ENCODE measurements around the gene THBS3. TPM values are rescaled to one million over a fixed set of nuclear protein-coding genes. Genes with fewer than 3 reads are reported as not detected.

THBS3 gene
- total and polyA plus RNA-seq, 2 of the 13 experiments (the other 11 are each of a cell fraction or from before 2014, with no cell fraction given): 0.86 to 3.6 TPM

DNA sequence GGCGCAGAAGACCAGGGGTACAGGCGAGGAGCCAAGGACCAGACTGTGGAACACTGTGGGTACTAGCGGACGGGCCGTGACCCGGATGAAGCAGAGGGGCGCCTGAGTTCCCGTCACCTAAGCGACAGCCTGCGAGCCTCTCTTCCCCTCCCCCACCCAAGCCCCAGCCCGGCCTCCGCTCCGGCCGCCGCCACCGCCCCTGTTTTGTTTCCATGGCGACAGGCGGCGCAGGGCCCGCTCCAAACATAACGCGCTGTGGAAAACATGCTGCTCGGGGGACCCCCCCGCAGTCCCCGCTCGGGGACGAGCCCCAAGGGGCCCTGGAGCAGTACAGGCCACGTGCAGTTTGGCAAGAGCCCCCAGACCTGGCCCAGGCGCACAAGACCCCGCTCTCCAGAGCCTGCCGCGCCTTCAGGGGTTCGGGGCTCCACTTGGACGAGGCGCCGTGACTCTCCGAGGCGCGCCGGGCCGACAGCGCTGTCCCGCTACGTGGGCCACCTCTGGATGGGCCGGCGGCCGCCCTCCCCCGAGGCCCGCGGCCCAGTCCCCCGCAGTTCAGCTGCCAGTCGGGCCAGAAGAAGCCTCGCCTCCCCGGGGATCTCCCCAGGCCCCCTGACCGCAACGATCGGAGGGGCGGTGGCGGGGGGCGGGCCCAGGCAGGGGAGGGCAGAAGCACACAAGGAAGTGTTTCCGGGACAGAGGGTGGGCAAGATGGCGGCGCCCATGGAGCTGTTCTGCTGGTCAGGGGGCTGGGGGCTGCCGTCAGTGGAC is 1.0 kb upstream of the THBS3 start, which contains the start of gene MTX1 (continued):
- TF ChIP-seq, protein P1, sequence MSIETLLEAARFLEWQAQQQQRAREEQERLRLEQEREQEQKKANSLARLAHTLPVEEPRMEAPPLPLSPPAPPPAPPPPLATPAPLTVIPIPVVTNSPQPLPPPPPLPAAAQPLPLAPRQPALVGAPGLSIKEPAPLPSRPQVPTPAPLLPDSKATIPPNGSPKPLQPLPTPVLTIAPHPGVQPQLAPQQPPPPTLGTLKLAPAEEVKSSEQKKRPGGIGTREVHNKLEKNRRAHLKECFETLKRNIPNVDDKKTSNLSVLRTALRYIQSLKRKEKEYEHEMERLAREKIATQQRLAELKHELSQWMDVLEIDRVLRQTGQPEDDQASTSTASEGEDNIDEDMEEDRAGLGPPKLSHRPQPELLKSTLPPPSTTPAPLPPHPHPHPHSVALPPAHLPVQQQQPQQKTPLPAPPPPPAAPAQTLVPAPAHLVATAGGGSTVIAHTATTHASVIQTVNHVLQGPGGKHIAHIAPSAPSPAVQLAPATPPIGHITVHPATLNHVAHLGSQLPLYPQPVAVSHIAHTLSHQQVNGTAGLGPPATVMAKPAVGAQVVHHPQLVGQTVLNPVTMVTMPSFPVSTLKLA (IDR thresholded peaks at IDR 0.05): 0 out of 2 replicates have a peak, but pooled peaks have one; percentile 16
- TF ChIP-seq, protein P2, sequence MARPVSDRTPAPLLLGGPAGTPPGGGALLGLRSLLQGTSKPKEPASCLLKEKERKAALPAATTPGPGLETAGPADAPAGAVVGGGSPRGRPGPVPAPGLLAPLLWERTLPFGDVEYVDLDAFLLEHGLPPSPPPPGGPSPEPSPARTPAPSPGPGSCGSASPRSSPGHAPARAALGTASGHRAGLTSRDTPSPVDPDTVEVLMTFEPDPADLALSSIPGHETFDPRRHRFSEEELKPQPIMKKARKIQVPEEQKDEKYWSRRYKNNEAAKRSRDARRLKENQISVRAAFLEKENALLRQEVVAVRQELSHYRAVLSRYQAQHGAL (CRISPR knock-in tag; IDR thresholded peaks at IDR 0.05; ENCODE audit: not compliant biosample characterization): no peak
- no peak for TF ChIP-seq RFX5 (IDR thresholded peaks at IDR 0.05; ENCODE audit: low read depth, low read length)
- TF ChIP-seq POLR2G (IDR thresholded peaks at IDR 0.05; ENCODE audit: low read depth, low read length): peak; percentile 72
- no peak for TF ChIP-seq FOXO1 (CRISPR knock-in tag; IDR thresholded peaks at IDR 0.05)
- TF ChIP-seq, protein P3, sequence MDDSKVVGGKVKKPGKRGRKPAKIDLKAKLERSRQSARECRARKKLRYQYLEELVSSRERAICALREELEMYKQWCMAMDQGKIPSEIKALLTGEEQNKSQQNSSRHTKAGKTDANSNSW (CRISPR knock-in tag; IDR thresholded peaks at IDR 0.05; ENCODE audit: borderline replicate concordance): peak; percentile 56; the same call in 1 of the 2 replicates
- TF ChIP-seq AKAP8 (CRISPR knock-in tag; IDR thresholded peaks at IDR 0.05): peak; percentile 63; the same call in 1 of the 2 replicates
- TF ChIP-seq ZNF496 (CRISPR knock-in tag; IDR thresholded peaks at IDR 0.05; ENCODE audit: insufficient replicate concordance): no peak
- no peak for TF ChIP-seq MAFF (IDR thresholded peaks at IDR 0.05; ENCODE audit: low read depth, low read length)
- TF ChIP-seq, protein P4, sequence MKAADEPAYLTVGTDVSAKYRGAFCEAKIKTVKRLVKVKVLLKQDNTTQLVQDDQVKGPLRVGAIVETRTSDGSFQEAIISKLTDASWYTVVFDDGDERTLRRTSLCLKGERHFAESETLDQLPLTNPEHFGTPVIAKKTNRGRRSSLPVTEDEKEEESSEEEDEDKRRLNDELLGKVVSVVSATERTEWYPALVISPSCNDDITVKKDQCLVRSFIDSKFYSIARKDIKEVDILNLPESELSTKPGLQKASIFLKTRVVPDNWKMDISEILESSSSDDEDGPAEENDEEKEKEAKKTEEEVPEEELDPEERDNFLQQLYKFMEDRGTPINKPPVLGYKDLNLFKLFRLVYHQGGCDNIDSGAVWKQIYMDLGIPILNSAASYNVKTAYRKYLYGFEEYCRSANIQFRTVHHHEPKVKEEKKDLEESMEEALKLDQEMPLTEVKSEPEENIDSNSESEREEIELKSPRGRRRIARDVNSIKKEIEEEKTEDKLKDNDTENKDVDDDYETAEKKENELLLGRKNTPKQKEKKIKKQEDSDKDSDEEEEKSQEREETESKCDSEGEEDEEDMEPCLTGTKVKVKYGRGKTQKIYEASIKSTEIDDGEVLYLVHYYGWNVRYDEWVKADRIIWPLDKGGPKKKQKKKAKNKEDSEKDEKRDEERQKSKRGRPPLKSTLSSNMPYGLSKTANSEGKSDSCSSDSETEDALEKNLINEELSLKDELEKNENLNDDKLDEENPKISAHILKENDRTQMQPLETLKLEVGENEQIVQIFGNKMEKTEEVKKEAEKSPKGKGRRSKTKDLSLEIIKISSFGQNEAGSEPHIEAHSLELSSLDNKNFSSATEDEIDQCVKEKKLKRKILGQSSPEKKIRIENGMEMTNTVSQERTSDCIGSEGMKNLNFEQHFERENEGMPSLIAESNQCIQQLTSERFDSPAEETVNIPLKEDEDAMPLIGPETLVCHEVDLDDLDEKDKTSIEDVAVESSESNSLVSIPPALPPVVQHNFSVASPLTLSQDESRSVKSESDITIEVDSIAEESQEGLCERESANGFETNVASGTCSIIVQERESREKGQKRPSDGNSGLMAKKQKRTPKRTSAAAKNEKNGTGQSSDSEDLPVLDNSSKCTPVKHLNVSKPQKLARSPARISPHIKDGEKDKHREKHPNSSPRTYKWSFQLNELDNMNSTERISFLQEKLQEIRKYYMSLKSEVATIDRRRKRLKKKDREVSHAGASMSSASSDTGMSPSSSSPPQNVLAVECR (CRISPR knock-in tag; IDR thresholded peaks at IDR 0.05; ENCODE audit: borderline replicate concordance): peak; percentile 94
- TF ChIP-seq, protein P5, sequence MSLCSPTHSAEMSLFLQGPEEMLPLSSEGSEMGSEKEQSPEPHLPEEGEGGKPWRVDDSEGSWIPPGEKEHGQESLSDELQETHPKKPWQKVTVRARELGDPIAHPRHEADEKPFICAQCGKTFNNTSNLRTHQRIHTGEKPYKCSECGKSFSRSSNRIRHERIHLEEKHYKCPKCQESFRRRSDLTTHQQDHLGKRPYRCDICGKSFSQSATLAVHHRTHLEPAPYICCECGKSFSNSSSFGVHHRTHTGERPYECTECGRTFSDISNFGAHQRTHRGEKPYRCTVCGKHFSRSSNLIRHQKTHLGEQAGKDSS (CRISPR knock-in tag; IDR thresholded peaks at IDR 0.05; ENCODE audit: borderline replicate concordance, low read depth): no peak
- TF ChIP-seq RXRB (CRISPR knock-in tag; IDR thresholded peaks at IDR 0.05; ENCODE audit: borderline replicate concordance): no peak
- no peak for TF ChIP-seq FOXK2 (IDR thresholded peaks at IDR 0.05)
- TF ChIP-seq NFRKB (IDR thresholded peaks at IDR 0.05): no peak; the same call in 1 of the 2 replicates
- no peak for TF ChIP-seq TRIM24 (CRISPR knock-in tag; IDR thresholded peaks at IDR 0.05)
- TF ChIP-seq ZFP36L2 (CRISPR knock-in tag; IDR thresholded peaks at IDR 0.05): no peak
- no peak for TF ChIP-seq ZNF652 (CRISPR knock-in tag; IDR thresholded peaks at IDR 0.05; ENCODE audit: borderline replicate concordance, low read depth)
- no peak for TF ChIP-seq ZKSCAN8 (CRISPR knock-in tag; IDR thresholded peaks at IDR 0.05; ENCODE audit: borderline replicate concordance)
- no peak for TF ChIP-seq SP1 (IDR thresholded peaks at IDR 0.05)
- TF ChIP-seq SP1 (CRISPR knock-in tag; IDR thresholded peaks at IDR 0.05): peak; percentile 76
- TF ChIP-seq CBX5 (CRISPR knock-in tag; IDR thresholded peaks at IDR 0.05; ENCODE audit: borderline replicate concordance): no peak
- TF ChIP-seq, protein P6, sequence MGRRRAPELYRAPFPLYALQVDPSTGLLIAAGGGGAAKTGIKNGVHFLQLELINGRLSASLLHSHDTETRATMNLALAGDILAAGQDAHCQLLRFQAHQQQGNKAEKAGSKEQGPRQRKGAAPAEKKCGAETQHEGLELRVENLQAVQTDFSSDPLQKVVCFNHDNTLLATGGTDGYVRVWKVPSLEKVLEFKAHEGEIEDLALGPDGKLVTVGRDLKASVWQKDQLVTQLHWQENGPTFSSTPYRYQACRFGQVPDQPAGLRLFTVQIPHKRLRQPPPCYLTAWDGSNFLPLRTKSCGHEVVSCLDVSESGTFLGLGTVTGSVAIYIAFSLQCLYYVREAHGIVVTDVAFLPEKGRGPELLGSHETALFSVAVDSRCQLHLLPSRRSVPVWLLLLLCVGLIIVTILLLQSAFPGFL (CRISPR knock-in tag; IDR thresholded peaks at IDR 0.05): no peak
